GM06990 (cell line): Measurements from ENCODE around the gene SLC4A5.

Source experiments
- DNase-seq: peaks from one replicate; pipeline ENCODE4 v3.0.0-alpha.2; 2011; ENCODE audit not compliant: insufficient read length; ENCODE audit errors: extremely low read depth
- H3K27me3 ChIP-seq: replicated peaks from 2 replicates; pipeline ENCODE4 v1.6.0; 2011; ENCODE audit warnings: low read length; ENCODE audit not compliant: control insufficient read depth, insufficient read depth
- H3K36me3 ChIP-seq: 2 replicates; pipeline ENCODE4 v1.5.1; 2011; ENCODE audit warnings: low read length; ENCODE audit not compliant: control insufficient read depth, insufficient read depth
- H3K4me3 ChIP-seq: replicated peaks from 2 replicates; pipeline ENCODE4 v1.5.1; 2011; ENCODE audit warnings: low read depth, mild to moderate bottlenecking, control low read depth, low read length
- TF ChIP-seq, protein P1 (sequence below): IDR thresholded peaks from 2 replicates; pipeline ENCODE4 v1.5.1; 2011; ENCODE audit warnings: low read length, control low read depth, mild to moderate bottlenecking, inconsistent platforms; ENCODE audit not compliant: insufficient read depth, poor library complexity, severe bottlenecking

Gene SLC4A5

DNA sequence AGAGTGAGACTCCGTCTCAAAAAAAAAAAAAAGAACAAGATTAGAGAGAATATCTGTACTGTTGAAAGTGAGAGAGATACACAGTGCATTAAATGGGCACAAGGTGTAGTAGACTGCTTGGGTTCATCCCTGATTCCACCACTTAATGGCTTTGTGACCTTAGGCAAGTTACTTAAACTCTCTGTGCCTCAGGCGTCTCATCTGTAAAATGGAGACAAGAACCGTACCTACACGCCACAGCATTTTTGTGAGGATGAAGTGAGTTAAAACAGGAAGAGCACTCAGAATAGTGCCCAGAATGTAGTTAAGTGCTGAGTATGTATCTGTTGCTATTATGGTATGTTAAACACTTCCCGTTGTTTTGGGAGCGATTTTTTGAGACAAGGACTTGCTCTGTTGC, 80.5 kb downstream of the SLC4A5 start:
- no peak for DNase-seq
- Histone ChIP-seq H3K36me3 (no peaks in the 10 kb centered on the region), H3K4me3 (no peak overlapping the region), H3K27me3 (no peaks in the 10 kb centered on the region)
- TF ChIP-seq, protein P1, sequence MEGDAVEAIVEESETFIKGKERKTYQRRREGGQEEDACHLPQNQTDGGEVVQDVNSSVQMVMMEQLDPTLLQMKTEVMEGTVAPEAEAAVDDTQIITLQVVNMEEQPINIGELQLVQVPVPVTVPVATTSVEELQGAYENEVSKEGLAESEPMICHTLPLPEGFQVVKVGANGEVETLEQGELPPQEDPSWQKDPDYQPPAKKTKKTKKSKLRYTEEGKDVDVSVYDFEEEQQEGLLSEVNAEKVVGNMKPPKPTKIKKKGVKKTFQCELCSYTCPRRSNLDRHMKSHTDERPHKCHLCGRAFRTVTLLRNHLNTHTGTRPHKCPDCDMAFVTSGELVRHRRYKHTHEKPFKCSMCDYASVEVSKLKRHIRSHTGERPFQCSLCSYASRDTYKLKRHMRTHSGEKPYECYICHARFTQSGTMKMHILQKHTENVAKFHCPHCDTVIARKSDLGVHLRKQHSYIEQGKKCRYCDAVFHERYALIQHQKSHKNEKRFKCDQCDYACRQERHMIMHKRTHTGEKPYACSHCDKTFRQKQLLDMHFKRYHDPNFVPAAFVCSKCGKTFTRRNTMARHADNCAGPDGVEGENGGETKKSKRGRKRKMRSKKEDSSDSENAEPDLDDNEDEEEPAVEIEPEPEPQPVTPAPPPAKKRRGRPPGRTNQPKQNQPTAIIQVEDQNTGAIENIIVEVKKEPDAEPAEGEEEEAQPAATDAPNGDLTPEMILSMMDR: no peak

GRCh38 chr2:74261204-74261864, 81.9 kb downstream of the SLC4A5 start:
- H3K27me3 ChIP-seq: no peaks in the 10 kb centered on the region
- DNase-seq: no peak
- TF ChIP-seq, protein P1: no peak
- no peaks in the 10 kb centered on the region for H3K36me3 ChIP-seq
- H3K4me3 ChIP-seq: no peak overlapping the region

DNA sequence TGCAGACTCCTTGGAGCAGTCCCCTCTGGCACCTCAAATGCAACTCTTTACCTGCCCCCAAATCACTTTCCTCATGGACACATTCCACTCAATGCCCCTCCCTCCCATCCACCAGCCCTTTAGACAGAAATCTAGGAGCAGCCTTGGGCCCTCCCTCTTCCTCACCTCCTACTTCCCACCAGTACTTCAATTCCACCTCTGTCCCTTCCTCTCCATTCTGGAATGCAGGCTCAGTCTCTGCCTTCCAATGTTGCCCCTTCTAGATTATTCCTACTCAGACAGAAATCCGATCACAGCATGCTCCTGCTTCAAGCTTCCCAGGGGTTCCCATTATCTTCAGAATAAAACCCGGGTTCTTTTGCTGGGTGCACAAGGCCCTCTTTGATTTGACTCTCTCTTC, 82.7 kb downstream of the SLC4A5 start:
- Histone ChIP-seq H3K36me3 (no peaks in the 10 kb centered on the region), H3K27me3 (no peaks in the 10 kb centered on the region), H3K4me3 (no peak overlapping the region)
- no peak for DNase-seq
- TF ChIP-seq, protein P1: no peak

- no peak for DNase-seq
- Histone ChIP-seq H3K4me3 (no peak overlapping the region), H3K36me3 (no peaks in the 10 kb centered on the region), H3K27me3 (no peaks in the 10 kb centered on the region)
- TF ChIP-seq, protein P1: no peak
Observed at GRCh38 chr2:74259733-74260132, 83.5 kb downstream of the SLC4A5 start.

DNA sequence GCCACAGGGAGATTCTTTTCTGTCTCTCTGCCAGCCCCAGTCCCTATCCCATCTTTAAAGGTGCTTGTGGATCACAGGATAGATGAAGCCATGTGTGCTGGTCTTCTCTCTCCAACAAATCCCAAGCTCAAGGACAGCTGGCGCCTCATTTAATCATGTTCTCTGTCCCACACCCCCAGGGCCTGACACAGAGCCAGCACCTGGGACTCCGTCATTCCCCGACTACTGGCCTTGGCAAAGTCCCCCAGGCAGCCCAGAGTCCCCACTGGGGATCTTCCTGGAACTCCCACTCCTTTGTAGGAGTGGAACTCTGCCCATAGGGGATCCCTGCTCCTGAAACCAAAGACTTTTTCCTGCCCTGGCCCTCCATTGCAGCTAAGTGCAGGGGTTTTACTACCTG, 84.0 kb downstream of the SLC4A5 start:
- DNase-seq: no peak
- Histone ChIP-seq H3K4me3 (no peak overlapping the region), H3K27me3 (no peaks in the 10 kb centered on the region), H3K36me3 (no peaks in the 10 kb centered on the region)
- TF ChIP-seq, protein P1: no peak

- no peak for DNase-seq
- no peak overlapping the region for H3K4me3 ChIP-seq
- H3K36me3 ChIP-seq: no peaks in the 10 kb centered on the region
- TF ChIP-seq, protein P1: no peak
- H3K27me3 ChIP-seq: no peaks in the 10 kb centered on the region
Observed at GRCh38 chr2:74255660-74256213, 87.5 kb downstream of the SLC4A5 start.
